Measurements from ENCODE around the gene SETD6. TPM values are rescaled to one million over a fixed set of nuclear protein-coding genes. Genes with fewer than 3 reads are reported as not detected.
A peak's percentile ranks its signal among the peaks of the same experiment; 100 is the strongest.

SETD6 gene
- total RNA-seq, 1 experiment from 2014 or later = 41.1 TPM

- TF ChIP-seq FOXJ3 (CRISPR knock-in tag; IDR thresholded peaks at IDR 0.05; ENCODE audit: borderline replicate concordance) = no peak
- no peak for TF ChIP-seq PRDM15 (CRISPR knock-in tag; IDR thresholded peaks at IDR 0.05)
- no peak for TF ChIP-seq JAZF1 (CRISPR knock-in tag; IDR thresholded peaks at IDR 0.05)
- no peak for TF ChIP-seq NR2C2 (CRISPR knock-in tag; IDR thresholded peaks at IDR 0.05)
- TF ChIP-seq ZNF317 (CRISPR knock-in tag; IDR thresholded peaks at IDR 0.05; ENCODE audit: borderline replicate concordance, low read depth) = no peak
- TF ChIP-seq TCF7 (CRISPR knock-in tag; IDR thresholded peaks at IDR 0.05; ENCODE audit: low read depth) = no peak
- no peak for TF ChIP-seq CREB1 (CRISPR knock-in tag; IDR thresholded peaks at IDR 0.05)
Measured at GRCh38 chr16:58481931-58482330, 33.4 kb upstream of the SETD6 start (continued).

- H3K4me3 Mint-ChIP-seq = no peak overlapping the region
- DNase-seq (ENCODE audit: low spot score) (no peak), ATAC-seq (no peak)
- H3K4me1 Mint-ChIP-seq = 0 out of 2 replicates have a peak, but pooled peaks cover 3% of the 10 kb centered on the region
- no peaks in the 10 kb centered on the region for H3K36me3 Mint-ChIP-seq
- ChIA-PET CTCF (interaction anchor here (0.8 to 5.1 kb wide), 6 partner anchors 149 to 271 kb away, joined by 3 to 122 read pairs (median 4); no protein-coding TSS in a partner anchor), POLR2A (no interaction called here)
- no peaks in the 10 kb centered on the region for H3K9me3 Mint-ChIP-seq
- H3K27ac Mint-ChIP-seq = no peak overlapping the region
- TF ChIP-seq PRRX2 (CRISPR knock-in tag; IDR thresholded peaks at IDR 0.05) = no peak
- no peak for TF ChIP-seq JAZF1 (CRISPR knock-in tag; IDR thresholded peaks at IDR 0.05)
- H3K27me3 Mint-ChIP-seq (ENCODE audit: low read depth) = peaks cover 7% of the 10 kb centered on the region; the same call in 1 of the 2 replicates
Measured at GRCh38 chr16:58485184-58485887, 30.0 kb upstream of the SETD6 start.

GRCh38 chr16:58487566-58488351, 27.6 kb upstream of the SETD6 start:
- ChIA-PET POLR2A (interaction anchor here (1.0 to 1.6 kb wide), 4 partner anchors 12 to 188 kb away, joined by 3 to 6 read pairs (median 4); partner anchors contain the start of gene NDRG4), CTCF (interaction anchor here (0.6 to 5.1 kb wide), 37 partner anchors 12 to 463 kb away, joined by 3 to 122 read pairs (median 4); partner anchors contain the start of genes CFAP20, GINS3, NDRG4 and SLC38A7)
- DNase-seq (ENCODE audit: low spot score) (peak; percentile 94), ATAC-seq (peak; percentile 94)
- peaks cover 7% of the 10 kb centered on the region for H3K27me3 Mint-ChIP-seq (ENCODE audit: low read depth)
- H3K4me1 Mint-ChIP-seq = peaks cover 5% of the 10 kb centered on the region
- no peak overlapping the region for H3K4me3 Mint-ChIP-seq
- no peaks in the 10 kb centered on the region for H3K36me3 Mint-ChIP-seq
- H3K9me3 Mint-ChIP-seq = no peaks in the 10 kb centered on the region
- H3K27ac Mint-ChIP-seq = no peak overlapping the region
- no peak for TF ChIP-seq IRF2 (CRISPR knock-in tag; IDR thresholded peaks at IDR 0.05; ENCODE audit: borderline replicate concordance, low read depth)
- no peak for TF ChIP-seq ZBTB43 (CRISPR knock-in tag; IDR thresholded peaks at IDR 0.05)
- no peak for TF ChIP-seq FOXP4 (CRISPR knock-in tag; IDR thresholded peaks at IDR 0.05)
- no peak for TF ChIP-seq FOXK1 (CRISPR knock-in tag; IDR thresholded peaks at IDR 0.05)
- peak; percentile 77; the same call in 1 of the 2 replicates for TF ChIP-seq TEAD1 (CRISPR knock-in tag; IDR thresholded peaks at IDR 0.05)
- no peak for TF ChIP-seq MXD4 (CRISPR knock-in tag; IDR thresholded peaks at IDR 0.05; ENCODE audit: borderline replicate concordance)
- 0 out of 2 replicates have a peak, but pooled peaks have one; percentile 53 for TF ChIP-seq CREM (CRISPR knock-in tag; IDR thresholded peaks at IDR 0.05)
- 0 out of 2 replicates have a peak, but pooled peaks have one; percentile 56 for TF ChIP-seq CREB1 (CRISPR knock-in tag; IDR thresholded peaks at IDR 0.05)
- TF ChIP-seq ZNF138 (CRISPR knock-in tag; conservative IDR thresholded peaks at IDR 0.05) = no peak
- TF ChIP-seq ESRRA (CRISPR knock-in tag; IDR thresholded peaks at IDR 0.05; ENCODE audit: borderline replicate concordance) = no peak
- TF ChIP-seq JAZF1 (CRISPR knock-in tag; IDR thresholded peaks at IDR 0.05) = no peak
- no peak for TF ChIP-seq ARID4B (CRISPR knock-in tag; IDR thresholded peaks at IDR 0.05; ENCODE audit: borderline replicate concordance)
- no peak for TF ChIP-seq RORB (CRISPR knock-in tag; IDR thresholded peaks at IDR 0.05)

Data from WTC11 (cell line).